ENCODE data around the gene CAMK1. TPM values are rescaled to one million over a fixed set of nuclear protein-coding genes. Genes with fewer than 3 reads are reported as not detected.

Gene CAMK1
- total RNA-seq, 1 experiment from 2014 or later: 9.7 TPM

- no peak overlapping the region for H3K4me3 ChIP-seq (ENCODE audit: low read depth, low read length)
- no peaks in the 10 kb centered on the region for H3K9me3 ChIP-seq
- no TSS peak for BruUV-seq (replicated peaks)
- Mint-ChIP-seq H3K27ac (ENCODE audit: unreplicated experiment) (no peak overlapping the region), H3K36me3 (ENCODE audit: insufficient read depth, unreplicated experiment) (peaks cover 96% of the 10 kb centered on the region), H3K9me3 (ENCODE audit: unreplicated experiment) (no peaks in the 10 kb centered on the region), H3K27me3 (ENCODE audit: insufficient read depth, unreplicated experiment) (no peaks in the 10 kb centered on the region), H3K4me3 (ENCODE audit: unreplicated experiment) (no peak overlapping the region), H3K4me1 (ENCODE audit: low read depth, unreplicated experiment) (no peaks in the 10 kb centered on the region)
- H3K36me3 ChIP-seq (ENCODE audit: control insufficient read depth, insufficient read depth, low read length): peaks cover 8% of the 10 kb centered on the region
- CTCF ChIA-PET: interaction anchor here (0.7 kb wide), 1 partner anchor 14 kb away, joined by 3 read pairs; no protein-coding TSS in a partner anchor
- DNase-seq: no peak
- POLR2A ChIA-PET: no interaction called here
- H3K4me1 ChIP-seq: no peaks in the 10 kb centered on the region
- peak in 1 of 2 experiments; percentile 40 for TF ChIP-seq CTCF (IDR thresholded peaks at IDR 0.05; ENCODE audit: insufficient read depth in 1 of 2, low read depth in 1 of 2, low read length in 1 of 2, severe bottlenecking in 1 of 2, unreplicated experiment in 1 of 2)
- intact Hi-C loops (cut with micrococcal nuclease; ENCODE audit: unreplicated experiment): no loop called here
- no peaks in the 10 kb centered on the region for H3K27me3 ChIP-seq (replicated peaks; ENCODE audit: control insufficient read depth, insufficient read depth, low read length)
Observed at GRCh38 chr3:9800529-9800928, 30.8 kb upstream of the CAMK1 start.

- intact Hi-C loops (cut with micrococcal nuclease; ENCODE audit: unreplicated experiment): no loop called here
- Histone ChIP-seq H3K4me1 (no peaks in the 10 kb centered on the region), H3K9me3 (no peaks in the 10 kb centered on the region), H3K36me3 (ENCODE audit: control insufficient read depth, insufficient read depth, low read length) (peaks cover 8% of the 10 kb centered on the region), H3K27me3 (replicated peaks; ENCODE audit: control insufficient read depth, insufficient read depth, low read length) (no peaks in the 10 kb centered on the region), H3K4me3 (ENCODE audit: low read depth, low read length) (no peak overlapping the region)
- peaks cover 88% of the 10 kb centered on the region for H3K36me3 Mint-ChIP-seq (ENCODE audit: insufficient read depth, unreplicated experiment)
- H3K9me3 Mint-ChIP-seq (ENCODE audit: unreplicated experiment): no peaks in the 10 kb centered on the region
- H3K4me1 Mint-ChIP-seq (ENCODE audit: low read depth, unreplicated experiment): no peaks in the 10 kb centered on the region
- H3K27ac Mint-ChIP-seq (ENCODE audit: unreplicated experiment): no peak overlapping the region
- ChIA-PET CTCF (no interaction called here), POLR2A (interaction anchor here (0.7 kb wide), 1 partner anchor 19 kb away, joined by 8 read pairs; no protein-coding TSS in a partner anchor)
- H3K4me3 Mint-ChIP-seq (ENCODE audit: unreplicated experiment): no peak overlapping the region
- no peak for DNase-seq
- no TSS peak for BruUV-seq (replicated peaks)
- TF ChIP-seq CTCF (IDR thresholded peaks at IDR 0.05; ENCODE audit: insufficient read depth in 1 of 2, low read depth in 1 of 2, low read length in 1 of 2, severe bottlenecking in 1 of 2, unreplicated experiment in 1 of 2): no peak
- H3K27me3 Mint-ChIP-seq (ENCODE audit: insufficient read depth, unreplicated experiment): no peaks in the 10 kb centered on the region
Observed at GRCh38 chr3:9797196-9797945, 27.6 kb upstream of the CAMK1 start.

DNA sequence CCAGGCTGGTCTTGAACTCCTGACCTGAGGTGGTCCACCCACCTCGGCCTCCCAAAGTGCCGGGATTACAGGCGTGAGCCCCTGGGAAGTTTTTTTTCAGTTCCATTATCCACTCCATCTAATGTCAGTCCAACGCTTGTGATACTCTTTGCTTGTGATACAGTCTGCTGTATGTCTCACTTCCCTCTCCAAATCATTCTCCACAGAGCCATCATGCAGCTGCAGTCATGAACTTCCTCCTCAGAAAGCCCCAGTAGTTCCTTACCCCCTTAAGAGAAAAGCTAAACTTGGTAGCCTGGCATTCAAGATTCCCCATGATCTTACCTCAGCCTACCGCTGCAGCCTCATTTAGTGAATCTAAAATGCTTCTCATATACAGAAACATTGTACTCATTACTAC is 25.5 kb upstream of the CAMK1 start:
- no TSS peak for BruUV-seq (replicated peaks)
- peak overlapping the region; percentile 54 for H3K4me3 Mint-ChIP-seq (ENCODE audit: unreplicated experiment)
- POLR2A ChIA-PET: no interaction called here
- no peaks in the 10 kb centered on the region for H3K9me3 Mint-ChIP-seq (ENCODE audit: unreplicated experiment)
- H3K27me3 ChIP-seq (replicated peaks; ENCODE audit: control insufficient read depth, insufficient read depth, low read length): no peaks in the 10 kb centered on the region
- H3K4me3 ChIP-seq (ENCODE audit: low read depth, low read length): no peak overlapping the region
- H3K36me3 Mint-ChIP-seq (ENCODE audit: insufficient read depth, unreplicated experiment): peaks cover 84% of the 10 kb centered on the region
- intact Hi-C loops (cut with micrococcal nuclease; ENCODE audit: unreplicated experiment): no loop called here
- peaks cover 6% of the 10 kb centered on the region for H3K4me1 Mint-ChIP-seq (ENCODE audit: low read depth, unreplicated experiment)
- peak overlapping the region; percentile 19 for H3K27ac Mint-ChIP-seq (ENCODE audit: unreplicated experiment)
- DNase-seq: no peak
- CTCF ChIA-PET: no interaction called here
- H3K9me3 ChIP-seq: no peaks in the 10 kb centered on the region
- H3K27me3 Mint-ChIP-seq (ENCODE audit: insufficient read depth, unreplicated experiment): no peaks in the 10 kb centered on the region
- peaks cover 6% of the 10 kb centered on the region for H3K36me3 ChIP-seq (ENCODE audit: control insufficient read depth, insufficient read depth, low read length)
- TF ChIP-seq CTCF (IDR thresholded peaks at IDR 0.05; ENCODE audit: insufficient read depth in 1 of 2, low read depth in 1 of 2, low read length in 1 of 2, severe bottlenecking in 1 of 2, unreplicated experiment in 1 of 2): no peak
- H3K4me1 ChIP-seq: 0 out of 2 replicates have a peak, but pooled peaks cover 6% of the 10 kb centered on the region

Data from Caco-2 (cell line).